K562 (cell line): Measurements from ENCODE around the gene NPEPL1. TPM values are rescaled to one million over a fixed set of nuclear protein-coding genes. Genes with fewer than 3 reads are reported as not detected.

Experiments used
- ATAC-seq: fragments of 200-7000 bp; cut with Tn5 transposase; 3 replicates; pipeline ENCODE4 v1.9.1; 2020; ENCODE audit warnings: moderate library complexity
- BruUV-seq: library from RNA; stranded (reverse); fragments of 400-500 nt; replicated peaks from 2 replicates; lab custom pipeline; 2021; lab: Mats Ljungman, UMichigan
- CTCF ChIA-PET: fragments of 300-600 bp; formaldehyde crosslinking; extraction: SDS; loops from one replicate; lab custom pipeline; 2021; ENCODE audit warnings: low intra/inter-chr PET ratio; lab: Yijun Ruan, JAX
- POLR2A ChIA-PET: fragments of 300-600, 350-650 bp; sonication (Branson Sonifier 250); formaldehyde crosslinking; extraction: SDS; loops from one replicate; lab custom pipeline; 2021; ENCODE audit warnings: antibody characterized with exemption, inconsistent platforms; lab: Yijun Ruan, JAX
- DNase-seq, 4 experiments: peaks; one replicate each; pipeline versions ENCODE4 v3.0.0 to v3.0.0-alpha.2; 2011 to 2018; ENCODE audit warnings: low spot score in 3 of 4, mixed read lengths in 3 of 4; ENCODE audit errors: extremely low read depth in 1 of 4
- FAIRE-seq: peaks from 2 replicates; lab custom pipeline; 2011; peaks lifted over from hg19 to GRCh38; lab: Jason Lieb, UNC
- H2AFZ ChIP-seq: 2 replicates; pipeline ENCODE4 v1.6.0; 2011; ENCODE audit warnings: low read depth, low read length, control low read depth, inconsistent platforms
- H3K27ac ChIP-seq: fragments of 200-600 bp; 3 replicates; pipeline ENCODE4 v1.8.0; 2011; ENCODE audit warnings: low read depth, mild to moderate bottlenecking, control low read depth, inconsistent platforms, low read length, moderate library complexity, mixed read lengths; ENCODE audit errors: extremely low read depth
- H3K27me3 ChIP-seq, 2 experiments: fragments of 300-600 bp in 1 of 2; 2 replicates in 1 of 2; 3 replicates in 1 of 2; pipeline versions ENCODE4 v1.6.0 to v1.8.0; 2011; ENCODE audit warnings: inconsistent platforms in 2 of 2, low read length in 2 of 2, mild to moderate bottlenecking in 1 of 2, mixed read lengths in 1 of 2, moderate library complexity in 1 of 2; ENCODE audit not compliant: control insufficient read depth in 2 of 2, insufficient read depth in 2 of 2
- H3K36me3 ChIP-seq: fragments of 300-600 bp; 3 replicates; pipeline ENCODE4 v1.8.0; 2011; ENCODE audit warnings: mild to moderate bottlenecking, low read length, inconsistent platforms; ENCODE audit not compliant: control insufficient read depth, insufficient read depth
- H3K4me1 ChIP-seq, 2 experiments: fragments of 200-600 bp in 1 of 2; replicated peaks in 1 of 2; 2 replicates in 1 of 2; 3 replicates in 1 of 2; pipeline versions ENCODE4 v1.5.1 to v1.8.0; 2011; ENCODE audit warnings: inconsistent platforms in 2 of 2, low read length in 2 of 2, mild to moderate bottlenecking in 1 of 2, mixed read lengths in 1 of 2, moderate library complexity in 1 of 2; ENCODE audit not compliant: control insufficient read depth in 2 of 2, insufficient read depth in 2 of 2
- H3K4me2 ChIP-seq: 2 replicates; pipeline ENCODE4 v1.6.1; 2011; ENCODE audit warnings: low read length, control low read depth, inconsistent platforms, mixed read lengths; ENCODE audit not compliant: insufficient read depth
- H3K4me3 ChIP-seq: fragments of 200-600 bp; sonication (generic), shearing (Covaris generic); 2 replicates; pipeline ENCODE4 v1.5.1; 2016; ENCODE audit warnings: control low read depth, inconsistent platforms
- H3K79me2 ChIP-seq: fragments of 200-600 bp; 3 replicates; pipeline ENCODE4 v1.8.0; 2011; ENCODE audit warnings: low read length, inconsistent platforms; ENCODE audit not compliant: control insufficient read depth, insufficient read depth
- H3K9ac ChIP-seq, 2 experiments: 2 replicates each; pipeline versions ENCODE4 v1.6.0 to v1.6.1; 2011; ENCODE audit warnings: low read depth in 2 of 2, low read length in 2 of 2, control low read depth in 1 of 2, inconsistent platforms in 1 of 2, mild to moderate bottlenecking in 1 of 2, mixed read lengths in 1 of 2; ENCODE audit not compliant: insufficient read depth in 1 of 2
- H3K9me1 ChIP-seq: one replicate; pipeline ENCODE4 v1.6.0; 2011; ENCODE audit warnings: inconsistent platforms, mild to moderate bottlenecking, low read length, moderate library complexity; ENCODE audit not compliant: control insufficient read depth, insufficient read depth
- H3K9me3 ChIP-seq: replicated peaks from 2 replicates; pipeline ENCODE4 v1.5.1; 2011; ENCODE audit warnings: low read depth, low read length, inconsistent platforms; ENCODE audit not compliant: control insufficient read depth, insufficient read depth
- H4K20me1 ChIP-seq: replicated peaks from 2 replicates; pipeline ENCODE4 v1.6.1; 2011; ENCODE audit warnings: low read length, inconsistent platforms, mixed read lengths; ENCODE audit not compliant: control insufficient read depth, insufficient read depth
- ASH1L ChIP-seq: fragments of 450-650 bp; IDR thresholded peaks from 2 replicates; pipeline ENCODE4 v1.6.1; 2018; ENCODE audit warnings: borderline replicate concordance, mild to moderate bottlenecking, low read depth; ENCODE audit not compliant: partially characterized antibody
- DIDO1 ChIP-seq: fragments of 450-650 bp; IDR thresholded peaks from 2 replicates; pipeline ENCODE4 v1.6.1; 2016; ENCODE audit warnings: low read depth, missing biosample characterization, missing genetic modification characterization
- POLR2A ChIP-seq: fragments of 450-650 bp; conservative IDR thresholded peaks from 2 replicates; pipeline ENCODE4 v1.6.1; 2016
- POLR3G ChIP-seq: IDR thresholded peaks from 2 replicates; pipeline ENCODE4 v1.6.1; 2011; ENCODE audit not compliant: insufficient read length, insufficient replicate concordance; ENCODE audit errors: extremely low read depth
- RFX5 ChIP-seq: IDR thresholded peaks from 2 replicates; pipeline ENCODE4 v1.6.1; 2011; ENCODE audit warnings: low read depth, mild to moderate bottlenecking, improper control_type of control experiment, low read length
- THRAP3 ChIP-seq: fragments of 450-650 bp; IDR thresholded peaks from 2 replicates; pipeline ENCODE4 v1.6.1; 2016; ENCODE audit warnings: mild to moderate bottlenecking, inconsistent platforms, borderline replicate concordance
- XRCC5 ChIP-seq: fragments of 200-400 bp; formaldehyde crosslinking; IDR thresholded peaks from 2 replicates; pipeline ENCODE4 v1.6.1; 2017; ENCODE audit warnings: low read depth, mild to moderate bottlenecking, low read length
- ZNF197 ChIP-seq: fragments of 200-800 bp; sonication (Bioruptor generic); IDR thresholded peaks from 2 replicates; pipeline ENCODE4 v1.6.1; 2016; ENCODE audit warnings: low read depth, missing genetic modification characterization, missing compliant biosample characterization
- ZNF212 ChIP-seq: fragments of 450-650 bp; formaldehyde crosslinking; IDR thresholded peaks from 2 replicates; pipeline ENCODE4 v1.4.0; 2020; ENCODE audit warnings: mild to moderate bottlenecking
- ZNF24 ChIP-seq: fragments of 450-650 bp; IDR thresholded peaks from 2 replicates; pipeline ENCODE4 v1.6.1; 2016
- ZNF512 ChIP-seq: IDR thresholded peaks from 2 replicates; pipeline ENCODE4 v1.6.1; 2016; ENCODE audit warnings: missing genetic modification characterization, missing compliant biosample characterization
- WGBS: fragments of 100-300 bp; shearing (Covaris generic); methylation state at CpG from one replicate; pipeline ENCODE4 v1.1.6; 2016; ENCODE audit warnings: low coverage, mixed read lengths; ENCODE audit not compliant: insufficient coverage; ENCODE audit errors: missing lambda C conversion rate; 5-methylcytosine and 5-hydroxymethylcytosine counted together
- in situ Hi-C: fragments of 300-500 bp; cut with MboI; formaldehyde crosslinking; loops from 4 replicates; pipeline ENCODE4 v1.15.0; 2018; ENCODE audit warnings: inconsistent platforms, mixed read lengths
- intact Hi-C: fragments of 100-400 bp; cut with micrococcal nuclease; formaldehyde crosslinking; loops from 2 replicates; pipeline ENCODE4 v1.14.2; 2022
- polyA plus RNA-seq, 8 experiments: library from polyadenylated mRNA; depleted of rRNA in 4 of 8; stranded (reverse) in 5 of 8; unstranded in 3 of 8; fragments of >200 nt; fragmentation: Nextera tagmentation in 2 of 8; fragmentation: Illumina TruSeq in 1 of 8; extraction: Ambion mirVana in 2 of 8; extraction: Trizol in 1 of 8; gene quantifications; 2 replicates each; pipeline versions ENCODE4 v1.2.1 to v1.2.3, GENCODE V29; 2011 to 2014; ENCODE audit warnings: inconsistent platforms in 1 of 8, missing spikeins in 1 of 8
- total RNA-seq, 7 experiments: library from RNA; depleted of rRNA in 6 of 7; stranded (reverse); fragments of >200 nt in 6 of 7; fragmentation: Illumina TruSeq in 2 of 7; extraction: Trizol in 2 of 7; gene quantifications; 2 replicates each; pipeline versions ENCODE4 v1.2.1 to v1.2.3, GENCODE V29; 2011 to 2021; ENCODE audit warnings: low replicate concordance in 1 of 7

NPEPL1 gene
- total and polyA plus RNA-seq, 9 of the 15 experiments (the other 6 are each of a cell fraction or from before 2014, with no cell fraction given), result 0.04 to 5.6 (median 0.94) TPM

GRCh38 chr20:58706150-58706892 lies 13.7 kb downstream of the NPEPL1 start:
- no peaks in the 10 kb centered on the region for H3K9me3 ChIP-seq
- H3K4me2 ChIP-seq, result no peak overlapping the region
- intact Hi-C loops, result no loop called here
- in situ Hi-C loops, result no loop called here
- POLR2A ChIA-PET, result interaction anchor here (0.8 to 1.2 kb wide), 4 partner anchors 8 to 15 kb away, joined by 3 to 4 read pairs (median 4); no protein-coding TSS in a partner anchor
- no TSS peak for BruUV-seq
- 42% methylated on average over 15 of the region's 20 CpGs for WGBS
- H3K36me3 ChIP-seq, result no peaks in the 10 kb centered on the region; the same call in 2 of the 3 replicates
- H3K9ac ChIP-seq, result no peak overlapping the region; a peak in 1 of 4 replicates
- no peak overlapping the region for H3K27ac ChIP-seq
- H2AFZ ChIP-seq, result no peak overlapping the region
- H3K9me1 ChIP-seq, result peaks cover 2% of the 10 kb centered on the region
- ATAC-seq, result no peak
- TF ChIP-seq ZNF212 (CRISPR knock-in tag) (no peak), ZNF24 (no peak), RFX5 (no peak), DIDO1 (tag) (no peak), POLR3G (no peak), ZNF197 (CRISPR knock-in tag) (no peak), ASH1L (no peak), THRAP3 (no peak), POLR2A (no peak), ZNF512 (tag) (no peak), XRCC5 (no peak)
- FAIRE-seq, result no peak
- DNase-seq, result no peak
- CTCF ChIA-PET, result no interaction called here
- no peaks in the 10 kb centered on the region for H3K27me3 ChIP-seq
- H4K20me1 ChIP-seq, result no peaks in the 10 kb centered on the region
- no peak overlapping the region for H3K4me3 ChIP-seq
- H3K79me2 ChIP-seq, result no peaks in the 10 kb centered on the region
- no peaks in the 10 kb centered on the region; a peak in 1 of 5 replicates for H3K4me1 ChIP-seq
